Hypothalamus (tissue), 51 donors: ENCODE results near the gene BIN1.
"Not testable (repeated sequence)": the region's sequence is repeated elsewhere in the genome, so short reads cannot be mapped to it uniquely, and the experiment has no call there.

Experiments
- DNase-seq, 51 donors: peaks; one replicate each; lab custom pipeline; 2025; lab: John Stamatoyannopoulos, UW

Gene BIN1

DNA sequence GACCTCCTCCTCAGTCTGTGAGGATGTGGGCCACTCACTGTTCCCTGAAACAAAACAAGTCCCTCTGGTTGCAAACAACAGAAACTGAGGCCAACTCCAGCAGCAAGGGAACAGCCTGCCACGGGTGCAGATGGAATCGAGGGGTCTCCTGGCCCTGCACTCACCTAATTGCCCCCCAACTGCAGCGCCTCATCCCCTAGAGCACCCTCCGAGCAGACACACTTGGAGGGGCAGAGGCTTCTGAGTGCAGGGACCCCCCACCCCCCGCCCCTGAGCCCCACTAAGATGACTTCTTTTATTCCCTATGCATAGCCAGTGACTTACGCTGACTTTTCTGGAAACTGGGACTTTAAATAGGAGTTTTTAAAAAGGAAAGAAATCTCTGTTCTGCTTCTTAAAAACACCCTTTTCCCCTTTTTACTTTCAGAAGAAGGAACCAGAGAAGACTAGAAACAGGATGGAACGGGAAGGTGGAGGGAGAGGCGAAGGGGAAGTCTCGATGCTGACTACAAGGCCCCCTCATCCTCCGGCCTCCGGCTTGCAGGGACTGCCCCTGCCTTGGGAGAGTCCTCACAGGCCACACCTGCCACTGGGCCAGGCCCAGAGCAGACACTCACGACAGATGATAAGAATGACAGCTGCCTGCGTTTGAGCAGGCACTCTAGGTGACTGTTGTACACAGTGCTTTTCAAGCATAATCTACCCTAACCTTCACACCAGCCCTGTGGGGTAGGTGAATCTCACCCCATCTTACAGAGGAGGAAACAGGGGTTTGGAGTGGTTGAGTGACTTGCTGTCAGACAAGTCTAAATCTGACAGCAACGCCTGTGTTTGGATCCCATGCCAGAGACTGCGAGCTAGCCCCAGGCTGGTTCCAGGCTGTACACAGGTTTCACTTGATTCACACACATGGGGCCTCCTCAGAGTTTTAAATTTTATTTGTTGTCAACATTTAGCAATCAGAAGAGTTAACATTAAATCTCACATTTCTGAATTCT is 28.2 kb upstream of the BIN1 start:
- DNase-seq, result no peak

DNA sequence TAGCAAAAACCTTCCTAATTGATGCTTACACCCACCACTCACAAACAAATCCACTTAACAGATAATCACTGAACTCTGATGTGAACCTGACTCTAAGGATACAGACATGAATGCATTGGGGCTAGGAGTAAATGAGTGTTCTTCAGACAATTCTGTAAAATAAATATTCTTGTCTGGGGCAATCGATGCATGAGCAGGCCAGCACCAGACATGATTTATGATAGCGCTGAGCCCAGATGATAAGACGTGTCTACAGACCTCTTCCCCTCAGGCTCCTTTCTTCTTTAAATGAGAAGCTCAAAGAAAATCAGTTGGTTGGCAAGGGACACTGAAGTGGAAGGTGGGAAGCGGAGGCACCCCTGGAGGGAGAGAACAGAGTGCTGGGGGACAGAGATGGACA is 27.3 kb upstream of the BIN1 start:
- DNase-seq, result no peak

DNA sequence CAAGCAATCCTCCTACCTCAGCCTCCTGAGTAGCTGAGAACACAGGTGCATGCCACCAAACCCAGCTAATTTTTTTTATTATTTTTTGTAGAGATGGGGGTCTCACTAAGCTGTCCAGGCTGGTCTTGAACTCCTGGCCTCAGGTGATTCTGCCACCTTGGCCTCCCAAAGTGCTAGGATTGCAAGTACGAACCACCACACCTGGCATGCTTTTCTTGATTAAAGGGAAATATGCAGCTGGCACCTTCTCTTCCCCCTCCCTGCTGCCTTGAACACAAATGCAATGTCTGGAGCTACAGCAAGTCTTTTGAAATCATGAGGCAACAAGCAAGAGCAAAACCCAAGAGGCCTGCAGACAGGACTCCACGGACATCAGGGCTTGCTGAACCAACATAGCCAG is 26.8 kb upstream of the BIN1 start:
- DNase-seq, result no peak

DNA sequence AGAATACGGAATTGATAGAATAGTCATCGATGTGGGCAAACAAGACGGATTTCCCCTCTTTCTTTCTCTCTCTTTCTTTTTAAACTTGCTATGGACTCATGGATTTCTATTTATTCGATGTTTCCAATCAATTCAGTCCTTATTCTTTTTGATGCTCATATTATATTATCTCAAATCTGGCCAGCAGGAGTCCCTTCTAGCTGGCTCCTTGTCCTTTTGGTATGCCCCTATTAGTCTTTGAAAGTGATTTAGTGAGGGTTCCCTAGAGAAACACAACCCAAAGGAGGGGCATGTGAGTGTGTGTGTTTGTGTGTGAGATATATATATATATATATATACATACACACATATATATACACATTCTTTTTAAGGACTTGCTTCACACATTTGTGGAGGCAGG is 23.5 kb upstream of the BIN1 start:
- no peak for DNase-seq

DNA sequence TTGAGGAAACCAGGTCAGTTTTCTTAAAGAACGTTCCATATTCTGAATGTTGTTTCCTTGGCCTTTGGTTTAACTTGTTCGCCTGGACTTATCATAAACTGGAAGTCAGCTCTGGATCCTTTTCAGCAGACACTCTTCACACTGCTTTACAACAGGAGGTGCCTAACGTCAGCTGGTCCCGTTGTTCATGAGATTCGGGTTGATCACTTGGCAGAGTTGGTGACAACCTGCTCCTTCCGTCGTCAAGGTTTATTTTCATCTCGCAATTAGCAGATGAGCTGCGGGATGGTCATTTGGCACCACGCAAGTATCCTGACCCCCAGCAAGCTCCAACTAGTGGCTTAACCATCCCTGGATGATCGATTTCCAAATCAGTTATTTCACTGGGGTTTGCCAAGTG is 23.0 kb upstream of the BIN1 start:
- DNase-seq, result no peak

DNA sequence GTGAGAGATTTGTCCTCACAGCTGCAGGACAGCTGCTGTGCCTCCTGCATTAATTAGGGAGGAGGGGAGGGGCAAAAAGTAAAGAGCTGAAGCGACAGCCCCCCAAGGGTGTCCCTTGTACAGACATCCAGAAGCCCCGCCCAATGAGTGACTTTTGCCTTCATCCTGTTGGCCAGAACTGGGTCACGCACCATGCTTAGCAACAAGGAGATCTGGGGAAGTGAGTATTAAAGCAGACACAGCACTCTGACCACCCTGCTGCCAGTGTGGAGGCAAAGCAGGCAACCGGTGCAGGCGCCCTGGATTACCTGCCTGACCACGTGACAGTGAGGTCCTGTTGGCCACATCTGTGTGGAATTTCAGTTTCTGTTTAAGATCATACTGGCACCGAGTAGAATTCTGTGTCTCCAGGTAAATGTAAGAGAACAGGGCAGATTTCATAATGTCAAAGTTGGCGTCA is 21.5 kb upstream of the BIN1 start:
- DNase-seq, result peak in 8 of 51 donors; percentile 27 to 47 (median 36)

DNA sequence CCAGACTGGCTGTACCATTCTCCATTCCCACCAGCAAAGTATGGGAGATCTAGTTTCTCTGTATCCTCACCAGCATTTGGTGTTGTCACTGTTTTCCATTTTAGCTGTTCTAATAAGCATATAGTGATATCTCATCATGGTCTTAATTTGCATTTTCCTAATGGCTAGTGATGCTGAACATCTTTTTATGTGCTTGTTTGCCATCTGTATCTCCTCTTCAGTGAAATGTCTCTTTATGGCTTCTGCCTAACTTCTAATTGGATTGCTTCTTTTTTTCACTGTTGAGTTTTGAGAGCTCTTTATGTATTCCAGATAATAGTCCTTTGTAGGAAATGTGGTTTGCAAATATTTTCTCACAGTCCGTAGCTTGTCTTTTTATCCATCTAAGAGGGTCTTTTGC is 18.9 kb upstream of the BIN1 start:
- DNase-seq, result no peak

DNA sequence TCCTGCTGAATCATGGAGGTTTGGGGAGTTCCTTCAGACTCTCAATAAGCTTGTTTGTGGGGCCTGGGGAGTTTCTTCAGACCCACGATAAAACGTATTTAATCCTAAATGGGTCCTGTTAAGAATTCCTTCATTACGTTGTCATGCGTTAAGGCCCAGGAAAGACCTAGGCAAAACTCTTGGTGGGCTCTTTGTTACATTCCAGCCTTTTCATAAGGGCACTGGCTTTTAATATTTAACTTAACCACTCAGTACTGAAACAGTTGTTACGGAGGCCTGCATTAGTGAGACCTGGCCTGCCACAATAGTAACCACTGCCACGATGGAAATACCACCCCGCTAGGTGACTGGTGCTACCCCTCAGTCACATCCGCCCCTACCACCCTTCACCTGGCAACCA is 17.5 kb upstream of the BIN1 start:
- DNase-seq, result no peak

DNA sequence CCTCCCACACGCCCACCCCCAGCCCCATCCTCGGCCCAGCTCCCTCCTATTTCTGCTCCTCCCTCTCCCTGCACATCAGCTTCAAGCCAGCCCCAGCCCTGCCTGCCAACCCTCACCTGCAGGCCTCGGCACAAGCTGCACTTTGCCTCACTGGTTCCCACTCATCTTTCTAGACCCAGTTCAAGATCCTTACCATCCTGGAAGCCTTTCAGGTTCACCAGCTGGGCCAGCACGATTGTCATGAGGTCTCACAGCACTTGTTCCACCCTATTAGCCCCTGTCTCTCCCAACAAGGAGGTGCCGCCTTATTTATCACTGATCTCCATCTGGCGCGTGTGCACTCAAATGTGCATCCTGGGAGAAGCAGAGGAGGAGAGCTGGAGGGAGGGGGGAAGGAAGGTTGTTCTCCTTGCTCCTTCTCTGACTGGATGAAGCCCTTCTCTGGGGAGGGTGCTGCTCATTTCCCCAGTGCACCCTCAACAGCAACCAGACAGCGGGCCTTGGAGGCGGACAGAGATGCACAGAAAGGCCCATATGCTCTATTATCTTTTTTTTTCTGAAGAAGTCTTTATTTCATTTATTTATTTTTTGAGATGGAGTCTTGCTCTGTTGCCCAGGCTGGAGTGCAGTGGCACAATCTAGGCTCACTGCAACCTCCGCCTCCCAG is 15.5 kb upstream of the BIN1 start:
- no peak for DNase-seq

DNA sequence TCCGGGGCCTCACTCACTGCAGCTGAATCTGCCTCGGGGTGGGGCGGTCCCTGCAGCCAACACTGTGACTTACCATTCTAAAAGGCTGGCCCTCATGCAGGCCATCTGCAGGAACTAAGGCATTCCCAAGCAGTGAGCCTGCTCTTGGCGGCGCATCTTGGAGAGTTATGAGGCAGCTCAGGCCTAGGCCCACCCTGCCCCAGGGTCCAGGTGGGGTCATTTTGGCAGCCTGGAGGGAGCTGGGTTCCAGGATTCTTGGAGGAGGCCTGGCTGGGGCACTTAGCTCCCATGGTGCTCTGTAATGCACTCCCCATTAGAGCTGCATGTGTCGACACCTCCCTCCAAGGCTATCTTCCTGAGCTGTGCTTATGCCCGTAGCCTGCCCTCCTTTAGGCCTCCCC is 14.8 kb upstream of the BIN1 start:
- no peak for DNase-seq

DNA sequence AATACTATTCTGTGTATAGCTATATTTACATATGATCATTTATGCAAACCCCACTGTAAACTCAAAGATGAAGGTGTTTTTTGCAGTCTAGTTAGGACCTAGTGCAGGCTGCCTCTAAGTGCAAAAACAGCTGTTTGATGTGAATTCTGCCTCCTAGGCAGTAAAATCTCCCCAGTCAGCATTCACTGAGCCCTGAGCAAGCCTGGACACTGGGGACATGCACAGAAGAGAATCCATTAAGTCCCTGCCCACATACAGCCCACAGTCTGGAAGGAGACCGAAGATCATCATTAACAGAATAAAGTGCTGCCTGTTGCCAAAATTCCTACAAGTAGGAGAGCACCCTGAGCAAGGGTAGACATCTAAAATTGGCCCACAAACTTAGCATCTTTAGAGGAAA is 14.4 kb upstream of the BIN1 start:
- no peak for DNase-seq

DNA sequence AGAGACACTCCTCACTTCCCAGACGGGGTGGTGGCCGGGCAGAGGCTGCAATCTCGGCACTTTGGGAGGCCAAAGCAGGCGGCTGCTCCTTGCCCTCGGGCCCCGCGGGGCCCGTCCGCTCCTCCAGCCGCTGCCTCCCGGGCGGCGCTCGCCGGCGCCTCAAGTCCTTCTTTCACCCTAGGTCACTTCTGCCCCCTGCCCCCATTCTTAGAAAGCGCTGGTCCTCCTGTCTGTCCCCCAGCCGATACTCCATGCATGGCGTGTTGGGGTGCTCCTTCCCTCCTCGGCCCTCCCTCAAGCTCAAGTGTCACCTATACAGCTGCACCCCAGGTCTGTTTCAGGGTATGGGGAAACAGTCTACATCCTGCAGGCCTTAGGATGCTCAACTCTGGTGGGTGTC is 13.5 kb upstream of the BIN1 start:
- DNase-seq, result not testable (repeated sequence)

DNA sequence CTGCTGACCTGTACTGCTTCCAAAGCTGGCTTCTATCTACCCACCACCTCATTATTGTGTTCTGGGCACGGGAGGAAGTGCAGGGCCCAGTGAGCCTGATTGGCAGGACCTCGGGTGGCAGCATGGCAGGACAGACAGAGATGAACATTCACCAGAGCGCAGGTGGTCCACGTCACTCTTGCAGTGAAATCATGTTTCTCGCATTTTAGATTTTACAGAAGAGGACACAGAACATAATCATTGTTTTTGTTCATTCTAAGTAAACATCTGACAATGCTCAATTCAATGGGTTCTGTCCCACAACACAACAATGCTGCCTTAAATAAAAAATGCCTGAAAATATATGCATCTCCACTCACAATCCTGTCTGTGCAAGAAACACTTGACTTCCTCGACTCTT is 11.5 kb upstream of the BIN1 start:
- DNase-seq, result peak in 34 of 51 donors; percentile 34 to 90 (median 68)

DNA sequence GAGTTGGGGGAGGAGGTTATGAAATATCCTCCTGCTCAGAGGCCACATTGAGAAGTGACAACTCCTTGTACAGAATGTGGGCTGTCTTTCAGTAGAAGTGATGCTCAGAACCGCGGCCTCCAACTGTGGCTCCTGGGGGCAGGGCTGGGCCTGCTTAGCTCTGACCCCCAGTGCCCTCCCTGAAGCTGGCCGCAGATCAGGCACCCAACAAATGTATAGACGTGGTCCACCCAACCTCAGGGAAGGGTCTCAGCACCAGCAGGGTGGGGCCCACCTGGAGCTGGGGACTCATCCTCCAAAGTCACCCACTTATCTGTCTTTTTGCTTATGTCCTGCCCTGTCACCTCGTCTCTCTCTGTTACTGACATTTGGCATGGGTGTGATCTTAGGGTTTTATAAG is 11.1 kb upstream of the BIN1 start:
- DNase-seq, result no peak

DNA sequence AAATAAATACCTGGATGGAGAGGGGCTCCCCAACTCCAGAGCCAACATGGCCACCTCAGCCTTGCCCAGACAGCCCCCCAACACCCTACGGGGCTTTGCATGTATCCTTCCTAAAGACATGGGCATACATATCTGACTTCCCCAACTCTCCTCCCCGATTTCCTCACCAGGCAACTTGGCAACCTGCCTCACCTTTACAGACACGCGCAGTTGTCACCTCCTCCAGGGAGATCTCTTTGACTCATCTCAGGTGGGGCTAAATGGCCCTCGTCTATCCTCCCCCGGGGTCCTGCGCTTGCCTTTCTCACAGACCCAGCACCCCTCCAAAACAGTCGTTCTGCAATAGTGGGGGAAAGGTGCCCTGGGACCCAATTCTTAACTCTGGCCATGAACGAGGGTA is 10.6 kb upstream of the BIN1 start:
- no peak for DNase-seq

DNA sequence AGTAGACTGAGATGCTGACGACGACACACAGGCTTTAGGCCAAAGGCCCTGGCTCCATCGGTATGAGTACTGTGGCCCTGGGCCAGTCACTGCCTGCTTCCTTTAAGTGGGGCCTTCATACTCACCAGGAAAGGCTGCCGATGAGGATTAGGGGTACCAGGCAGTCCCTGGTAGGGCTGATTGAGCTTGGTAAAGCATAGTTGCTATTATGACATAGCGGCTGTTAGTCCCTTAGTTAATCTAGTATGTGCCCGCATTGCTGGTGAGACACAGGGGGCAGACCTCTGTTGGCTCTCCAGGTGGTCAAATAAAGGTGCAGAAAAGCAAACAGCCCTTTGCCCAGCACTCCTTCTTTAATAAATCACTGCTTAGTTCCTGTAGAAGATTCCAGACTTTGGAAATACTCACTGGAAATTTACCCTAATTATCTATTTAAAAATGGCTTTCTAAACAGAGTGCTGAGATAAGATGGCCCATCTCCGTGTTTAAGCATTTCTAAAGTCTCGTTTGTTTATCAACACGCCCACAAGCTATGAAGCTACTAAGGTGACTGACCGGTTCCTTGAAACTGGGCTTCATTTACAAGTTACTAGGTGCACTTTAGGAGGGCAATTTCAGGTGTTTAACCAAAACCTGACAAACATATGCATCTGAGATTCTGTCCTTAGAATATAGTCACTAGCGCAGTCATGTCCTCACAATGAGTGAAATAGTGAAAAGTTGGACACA is 8.7 kb upstream of the BIN1 start:
- DNase-seq, result no peak

DNA sequence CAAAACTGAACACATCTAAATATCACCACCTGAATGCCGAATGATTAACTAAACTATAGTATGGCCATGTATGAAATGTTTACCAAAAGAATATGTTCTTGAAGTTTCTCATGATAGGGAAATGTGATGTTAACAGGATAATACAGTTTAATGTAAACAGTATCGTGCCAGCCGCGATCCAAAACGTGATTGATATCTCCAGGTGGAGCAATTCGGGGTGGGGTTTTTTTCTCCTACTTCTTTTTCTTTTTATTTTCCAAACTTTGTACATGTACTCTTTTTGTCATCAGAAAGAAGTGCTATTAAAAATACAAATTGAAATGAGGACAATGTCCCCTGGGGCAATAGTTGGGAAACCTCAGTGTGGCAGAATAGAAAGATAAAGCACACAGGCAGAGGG is 4.0 kb upstream of the BIN1 start:
- no peak for DNase-seq

DNA sequence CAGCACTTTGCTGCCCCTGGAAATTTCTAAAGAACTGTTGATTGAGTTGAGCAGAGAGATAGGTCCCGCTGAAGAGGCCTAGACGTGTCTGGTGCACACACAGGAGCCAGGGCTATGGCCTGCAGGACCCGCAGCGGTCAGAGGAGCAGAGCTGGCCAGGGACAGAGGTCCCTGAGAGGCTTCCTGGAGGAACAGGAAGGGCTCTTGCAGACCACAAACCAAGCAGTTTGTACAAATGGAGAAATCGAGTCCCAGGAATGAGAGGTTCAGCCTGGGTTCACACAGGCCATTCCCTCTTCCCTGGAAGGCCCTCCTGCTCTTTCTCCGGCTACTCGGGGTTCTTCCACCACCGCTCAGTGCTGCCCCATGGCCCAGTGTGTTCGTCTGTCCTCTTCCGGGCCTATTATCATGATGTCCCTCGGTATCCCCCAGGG is 1.2 kb upstream of the BIN1 start:
- peak in 4 of 51 donors; percentile 35 to 77 (median 43) for DNase-seq

DNA sequence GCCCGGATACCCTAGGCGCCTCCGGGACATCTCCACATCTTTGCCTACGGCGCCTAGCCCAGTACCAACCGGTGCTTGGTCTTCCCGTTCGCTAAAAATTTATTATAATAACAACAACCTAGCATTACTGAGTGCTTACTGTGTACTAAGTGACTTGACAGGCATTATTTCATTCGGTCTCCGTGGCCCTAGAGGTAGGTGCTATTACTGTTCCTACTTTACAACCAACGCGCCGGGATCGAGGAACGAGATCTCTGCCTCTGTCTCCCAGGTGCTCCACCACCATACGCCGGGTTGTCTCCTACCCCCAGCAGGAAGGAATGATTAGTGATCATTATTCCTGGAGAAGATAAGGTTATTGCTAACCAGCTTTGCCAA is 657 bp upstream of the BIN1 start:
- DNase-seq, result no peak

DNA sequence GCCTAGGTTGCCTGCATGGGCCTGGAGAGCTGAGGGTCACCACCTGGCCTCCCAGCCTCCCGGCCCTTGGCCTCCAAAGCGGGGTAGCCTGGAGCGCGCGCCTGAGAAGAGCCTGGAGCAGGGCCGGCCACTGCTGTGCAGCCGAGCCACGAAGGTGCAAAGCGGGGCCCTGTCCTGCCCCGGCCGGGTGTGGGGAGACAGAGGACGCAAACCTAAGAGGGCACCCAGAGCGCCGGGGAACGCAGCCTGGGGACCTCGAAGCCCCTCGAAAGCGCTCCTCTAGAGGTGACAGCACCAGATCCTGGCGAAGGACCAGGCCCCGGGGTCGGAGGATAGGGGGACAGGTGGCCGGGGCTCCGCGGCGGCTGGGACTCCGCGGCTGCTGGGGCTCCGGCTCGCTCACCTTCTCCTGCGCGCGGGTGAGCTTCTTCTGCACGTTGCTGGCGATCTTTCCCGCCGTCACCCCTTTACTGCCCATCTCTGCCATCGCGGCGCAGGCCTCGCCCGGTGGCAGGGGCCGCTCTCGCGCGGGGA is 430 bp downstream of the BIN1 start:
- peak in 2 of 51 donors; percentile 49 to 62 for DNase-seq
